NCI-H1417 treated with DMSO at 0.1 percent for 48 hours (cell line): Measurements from ENCODE around the gene MKRN2OS.

Experiments
- DNase-seq: peaks from one replicate; lab custom pipeline; 2025; lab: John Stamatoyannopoulos, UW

Gene MKRN2OS

GRCh38 chr3:12513694-12514446, 31.4 kb downstream of the MKRN2OS start:
- no peak for DNase-seq

DNA sequence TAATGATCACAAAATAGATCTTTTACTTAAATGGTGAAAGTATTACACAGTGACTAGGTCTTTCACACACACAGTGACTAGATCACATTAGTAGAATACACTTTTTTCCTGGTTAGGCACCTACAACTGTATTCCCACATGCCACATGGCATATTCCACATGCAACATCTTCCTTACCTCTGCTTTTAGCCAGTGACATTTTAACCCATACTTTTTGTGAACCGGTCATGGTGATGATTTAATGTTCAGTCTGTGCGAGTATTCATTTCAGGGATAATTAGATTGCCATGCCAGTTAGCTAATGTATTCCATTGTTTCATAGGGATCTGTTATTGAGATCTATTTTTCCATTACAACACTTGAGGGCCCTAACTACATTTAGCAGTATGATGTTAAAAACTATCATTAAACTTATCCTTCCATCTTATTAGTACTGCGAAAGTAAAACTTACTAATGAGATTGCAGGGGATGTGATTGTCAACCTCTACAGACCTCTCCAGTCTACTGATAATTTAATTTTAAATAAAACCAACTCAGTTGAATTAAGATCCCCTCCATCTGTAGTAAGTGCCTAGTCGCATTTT, 32.7 kb downstream of the MKRN2OS start:
- DNase-seq = no peak

- no peak for DNase-seq
These were observed 35.8 kb downstream of the MKRN2OS start for GRCh38 chr3:12509466-12509865.

DNA sequence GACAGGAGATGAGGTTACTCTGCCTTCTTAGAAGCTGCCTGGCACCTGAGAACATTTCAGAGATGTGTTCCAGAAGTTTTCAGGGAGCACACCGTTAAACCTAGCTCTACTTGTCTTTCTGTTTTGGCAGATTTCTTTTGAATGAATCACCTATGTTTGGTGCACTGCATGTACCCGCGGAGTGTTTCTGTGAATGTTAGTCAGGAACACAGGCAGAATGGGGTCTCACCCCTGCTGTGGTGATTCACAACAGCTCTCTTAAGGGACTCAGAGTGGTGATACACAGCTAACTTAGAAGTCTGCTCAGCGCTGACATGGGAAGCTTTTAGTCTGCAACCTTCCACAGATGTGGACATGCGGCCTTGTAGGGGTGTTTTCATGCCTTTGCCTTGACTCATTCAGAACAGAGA, 37.0 kb downstream of the MKRN2OS start:
- no peak for DNase-seq

- no peak for DNase-seq
These were observed 37.6 kb downstream of the MKRN2OS start for GRCh38 chr3:12507591-12508281.

- no peak for DNase-seq
These were observed 39.0 kb downstream of the MKRN2OS start for GRCh38 chr3:12506201-12506709.

- no peak for DNase-seq
These were observed 42.0 kb downstream of the MKRN2OS start for GRCh38 chr3:12503126-12503957.

GRCh38 chr3:12501360-12502020, 43.8 kb downstream of the MKRN2OS start:
- no peak for DNase-seq

GRCh38 chr3:12499474-12499873, 45.8 kb downstream of the MKRN2OS start:
- DNase-seq = no peak

DNA sequence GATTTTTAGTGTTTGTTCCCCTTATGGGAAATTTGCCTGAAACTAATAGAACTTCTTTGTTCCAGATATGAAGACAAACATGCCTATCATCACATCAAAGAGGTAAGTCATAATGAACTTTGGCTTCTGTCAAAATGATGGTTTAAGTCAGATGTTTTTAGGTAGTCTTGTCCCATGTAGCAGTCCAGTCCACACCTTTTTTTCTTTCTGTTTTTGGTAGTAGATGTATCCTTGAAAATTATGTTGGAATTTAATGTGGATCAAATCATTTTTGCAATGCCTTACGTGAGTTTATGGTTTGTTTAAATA, 48.9 kb downstream of the MKRN2OS start:
- DNase-seq = no peak

DNA sequence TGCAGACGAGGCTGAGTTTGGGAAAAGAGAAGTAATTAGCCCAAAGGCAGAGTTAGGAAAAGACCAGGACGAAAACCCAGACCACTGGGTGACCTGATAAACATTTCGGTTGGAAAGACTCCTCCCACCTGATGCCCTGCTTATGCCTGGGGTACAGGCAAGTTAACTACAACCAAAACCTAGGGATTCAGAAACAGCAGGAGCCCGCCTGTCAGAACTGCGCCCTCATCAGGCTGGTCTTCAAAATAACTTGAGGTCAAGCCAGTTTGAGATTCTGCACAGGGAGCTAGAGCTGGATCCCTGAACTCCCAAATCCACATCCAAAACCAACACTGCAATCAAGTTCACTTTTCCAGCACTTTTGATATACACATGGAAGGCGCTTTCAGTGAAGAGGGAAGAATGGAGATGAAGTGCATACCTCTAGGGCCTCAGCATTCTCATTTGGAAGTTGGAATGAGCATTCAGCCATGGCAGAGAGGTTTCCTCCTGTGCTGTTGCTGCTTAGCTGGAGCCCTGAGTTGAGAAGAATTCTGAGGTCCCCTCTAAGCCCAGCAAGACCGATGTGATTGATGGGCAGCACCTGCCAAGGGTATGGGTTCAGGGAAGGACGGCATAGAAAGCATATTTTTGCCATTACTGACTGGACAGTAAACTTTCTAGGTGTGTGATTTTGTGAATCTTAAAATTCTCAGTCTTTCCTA, 49.4 kb downstream of the MKRN2OS start:
- no peak for DNase-seq

DNA sequence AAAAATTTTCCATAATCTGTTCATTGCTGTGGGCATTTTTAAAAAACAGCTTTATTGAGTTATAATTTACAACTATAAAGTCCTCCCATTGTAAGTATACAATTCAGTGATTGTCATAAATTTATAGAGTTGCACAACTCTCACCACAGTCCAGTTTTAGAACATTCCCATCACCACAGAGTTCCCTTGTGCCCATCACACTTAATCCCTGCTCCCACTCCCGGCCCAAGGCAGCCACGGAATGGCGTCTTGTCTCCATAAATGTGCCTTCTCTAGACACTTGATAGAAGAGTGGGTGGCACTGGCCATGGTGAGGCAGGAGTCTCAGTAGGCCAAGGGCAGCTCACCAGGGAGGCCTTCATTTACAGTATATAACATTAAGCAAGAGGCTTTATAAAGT, 54.8 kb downstream of the MKRN2OS start:
- no peak for DNase-seq

- no peak for DNase-seq
These were observed 55.5 kb downstream of the MKRN2OS start for GRCh38 chr3:12489832-12490231.
